HG03196 (cell line): ENCODE data around the gene LDB2.

Source experiments
- ATAC-seq: cut with Tn5 transposase; IDR thresholded peaks from one replicate; pipeline ENCODE4 v1.9.1; 2021; ENCODE audit not compliant: unreplicated experiment

Gene LDB2

GRCh38 chr4:16728111-16728510, 170.3 kb downstream of the LDB2 start:
- ATAC-seq: no peak

- ATAC-seq: no peak
Observed at GRCh38 chr4:16727218-16727617, 171.2 kb downstream of the LDB2 start.

GRCh38 chr4:16726368-16727050, 171.9 kb downstream of the LDB2 start:
- no peak for ATAC-seq

GRCh38 chr4:16725252-16725651, 173.2 kb downstream of the LDB2 start:
- ATAC-seq: no peak

- no peak for ATAC-seq
Observed at GRCh38 chr4:16722416-16722815, 176.0 kb downstream of the LDB2 start.

GRCh38 chr4:16721613-16722291, 176.7 kb downstream of the LDB2 start:
- no peak for ATAC-seq

- no peak for ATAC-seq
Observed at GRCh38 chr4:16720761-16721160, 177.7 kb downstream of the LDB2 start.

GRCh38 chr4:16717266-16717970, 181.0 kb downstream of the LDB2 start:
- ATAC-seq: no peak

GRCh38 chr4:16715482-16715881, 183.0 kb downstream of the LDB2 start:
- ATAC-seq: no peak

- ATAC-seq: no peak
Observed at GRCh38 chr4:16714191-16714590, 184.3 kb downstream of the LDB2 start.

GRCh38 chr4:16713696-16714095, 184.7 kb downstream of the LDB2 start:
- no peak for ATAC-seq

GRCh38 chr4:16713271-16713670, 185.2 kb downstream of the LDB2 start:
- ATAC-seq: no peak

GRCh38 chr4:16710198-16710597, 188.2 kb downstream of the LDB2 start:
- ATAC-seq: no peak

- no peak for ATAC-seq
Observed at GRCh38 chr4:16707874-16708273, 190.6 kb downstream of the LDB2 start.

- no peak for ATAC-seq
Observed at GRCh38 chr4:16706251-16706650, 192.2 kb downstream of the LDB2 start.

GRCh38 chr4:16705341-16705740, 193.1 kb downstream of the LDB2 start:
- ATAC-seq: no peak

- ATAC-seq: no peak
Observed at GRCh38 chr4:16704489-16704888, 194.0 kb downstream of the LDB2 start.

- no peak for ATAC-seq
Observed at GRCh38 chr4:16695896-16696295, 202.5 kb downstream of the LDB2 start.

- no peak for ATAC-seq
Observed at GRCh38 chr4:16694884-16695276, 203.6 kb downstream of the LDB2 start.

- no peak for ATAC-seq
Observed at GRCh38 chr4:16694173-16694883, 204.1 kb downstream of the LDB2 start.

- no peak for ATAC-seq
Observed at GRCh38 chr4:16693641-16694040, 204.8 kb downstream of the LDB2 start.
